ENCODE data around the gene CNTN3.

Gene CNTN3

DNA sequence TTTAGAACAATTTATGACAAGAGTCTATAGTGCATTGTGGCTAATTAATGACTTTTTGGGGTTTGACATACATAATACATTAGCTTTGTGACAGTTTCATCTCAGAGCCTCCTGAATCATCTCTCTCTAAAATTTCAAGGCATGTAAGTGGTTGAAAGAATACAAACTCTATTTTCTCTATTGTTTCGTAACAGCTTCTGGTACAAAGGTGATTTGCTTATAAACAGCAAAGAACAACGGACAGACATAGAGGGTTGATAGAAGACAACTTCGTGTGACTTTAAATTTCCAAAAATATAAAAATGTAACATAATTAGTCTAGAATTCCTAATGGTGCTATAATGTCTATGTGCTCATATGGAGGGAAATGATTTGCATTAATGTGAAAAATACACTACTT lies 21.3 kb downstream of the CNTN3 start:
- no peak for ATAC-seq
- TF ChIP-seq, protein P1, sequence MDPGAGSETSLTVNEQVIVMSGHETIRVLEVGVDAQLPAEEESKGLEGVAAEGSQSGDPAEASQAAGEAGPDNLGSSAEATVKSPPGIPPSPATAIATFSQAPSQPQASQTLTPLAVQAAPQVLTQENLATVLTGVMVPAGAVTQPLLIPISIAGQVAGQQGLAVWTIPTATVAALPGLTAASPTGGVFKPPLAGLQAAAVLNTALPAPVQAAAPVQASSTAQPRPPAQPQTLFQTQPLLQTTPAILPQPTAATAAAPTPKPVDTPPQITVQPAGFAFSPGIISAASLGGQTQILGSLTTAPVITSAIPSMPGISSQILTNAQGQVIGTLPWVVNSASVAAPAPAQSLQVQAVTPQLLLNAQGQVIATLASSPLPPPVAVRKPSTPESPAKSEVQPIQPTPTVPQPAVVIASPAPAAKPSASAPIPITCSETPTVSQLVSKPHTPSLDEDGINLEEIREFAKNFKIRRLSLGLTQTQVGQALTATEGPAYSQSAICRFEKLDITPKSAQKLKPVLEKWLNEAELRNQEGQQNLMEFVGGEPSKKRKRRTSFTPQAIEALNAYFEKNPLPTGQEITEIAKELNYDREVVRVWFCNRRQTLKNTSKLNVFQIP (CRISPR knock-in tag; IDR thresholded peaks at IDR 0.05; ENCODE audit: borderline replicate concordance, low read depth), result no peak
- no peak for TF ChIP-seq TCF4 (CRISPR knock-in tag; IDR thresholded peaks at IDR 0.05; ENCODE audit: borderline replicate concordance)
- no peak for TF ChIP-seq OSR1 (CRISPR knock-in tag; IDR thresholded peaks at IDR 0.05)
- no peak for TF ChIP-seq GLIS3 (CRISPR knock-in tag; IDR thresholded peaks at IDR 0.05)
- TF ChIP-seq, protein P2, sequence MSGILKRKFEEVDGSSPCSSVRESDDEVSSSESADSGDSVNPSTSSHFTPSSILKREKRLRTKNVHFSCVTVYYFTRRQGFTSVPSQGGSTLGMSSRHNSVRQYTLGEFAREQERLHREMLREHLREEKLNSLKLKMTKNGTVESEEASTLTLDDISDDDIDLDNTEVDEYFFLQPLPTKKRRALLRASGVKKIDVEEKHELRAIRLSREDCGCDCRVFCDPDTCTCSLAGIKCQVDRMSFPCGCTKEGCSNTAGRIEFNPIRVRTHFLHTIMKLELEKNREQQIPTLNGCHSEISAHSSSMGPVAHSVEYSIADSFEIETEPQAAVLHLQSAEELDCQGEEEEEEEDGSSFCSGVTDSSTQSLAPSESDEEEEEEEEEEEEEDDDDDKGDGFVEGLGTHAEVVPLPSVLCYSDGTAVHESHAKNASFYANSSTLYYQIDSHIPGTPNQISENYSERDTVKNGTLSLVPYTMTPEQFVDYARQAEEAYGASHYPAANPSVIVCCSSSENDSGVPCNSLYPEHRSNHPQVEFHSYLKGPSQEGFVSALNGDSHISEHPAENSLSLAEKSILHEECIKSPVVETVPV (CRISPR knock-in tag; IDR thresholded peaks at IDR 0.05), result no peak
- TF ChIP-seq ESRRG (CRISPR knock-in tag; IDR thresholded peaks at IDR 0.05), result no peak
- TF ChIP-seq ZFP3 (CRISPR knock-in tag; IDR thresholded peaks at IDR 0.05), result no peak
- no peak for TF ChIP-seq BACH2 (CRISPR knock-in tag; IDR thresholded peaks at IDR 0.05; ENCODE audit: borderline replicate concordance)
- TF ChIP-seq ISL1 (CRISPR knock-in tag; IDR thresholded peaks at IDR 0.05), result no peak

DNA sequence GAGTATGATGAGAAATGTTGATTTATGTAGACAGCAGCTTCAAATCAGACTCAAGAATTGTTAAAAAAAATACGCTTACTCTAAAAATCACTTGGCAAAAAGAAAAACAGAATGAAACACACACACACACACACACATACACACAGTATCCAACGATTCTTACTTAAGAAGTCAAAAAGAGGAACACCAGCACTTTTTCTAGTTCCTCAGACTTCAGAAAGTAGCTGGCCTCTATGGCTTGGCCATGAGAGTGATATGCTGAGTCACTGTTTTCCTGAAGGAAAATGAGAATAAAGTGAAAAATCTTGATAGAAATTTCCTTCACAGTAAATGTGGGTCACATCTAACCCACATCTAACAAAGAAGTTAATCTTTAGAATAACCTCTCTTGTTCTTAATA lies 22.1 kb downstream of the CNTN3 start:
- no peak for ATAC-seq
- TF ChIP-seq TOX (CRISPR knock-in tag; IDR thresholded peaks at IDR 0.05; ENCODE audit: borderline replicate concordance) (no peak), OSR1 (CRISPR knock-in tag; IDR thresholded peaks at IDR 0.05) (no peak), ZNF70 (CRISPR knock-in tag; IDR thresholded peaks at IDR 0.05) (no peak), ZFP30 (CRISPR knock-in tag; IDR thresholded peaks at IDR 0.05) (no peak), TCF4 (CRISPR knock-in tag; IDR thresholded peaks at IDR 0.05; ENCODE audit: borderline replicate concordance) (no peak), ZFP3 (CRISPR knock-in tag; IDR thresholded peaks at IDR 0.05) (no peak), GLIS3 (CRISPR knock-in tag; IDR thresholded peaks at IDR 0.05) (no peak), RARB (CRISPR knock-in tag; IDR thresholded peaks at IDR 0.05) (no peak), ZNF565 (CRISPR knock-in tag; conservative IDR thresholded peaks at IDR 0.05; ENCODE audit: low read depth) (no peak), ARNTL (CRISPR knock-in tag; IDR thresholded peaks at IDR 0.05; ENCODE audit: borderline replicate concordance, low read depth) (no peak), BACH2 (CRISPR knock-in tag; IDR thresholded peaks at IDR 0.05; ENCODE audit: borderline replicate concordance) (no peak), ESRRG (CRISPR knock-in tag; IDR thresholded peaks at IDR 0.05) (no peak), ZC3H10 (CRISPR knock-in tag; IDR thresholded peaks at IDR 0.05) (no peak)
- TF ChIP-seq, protein P3, sequence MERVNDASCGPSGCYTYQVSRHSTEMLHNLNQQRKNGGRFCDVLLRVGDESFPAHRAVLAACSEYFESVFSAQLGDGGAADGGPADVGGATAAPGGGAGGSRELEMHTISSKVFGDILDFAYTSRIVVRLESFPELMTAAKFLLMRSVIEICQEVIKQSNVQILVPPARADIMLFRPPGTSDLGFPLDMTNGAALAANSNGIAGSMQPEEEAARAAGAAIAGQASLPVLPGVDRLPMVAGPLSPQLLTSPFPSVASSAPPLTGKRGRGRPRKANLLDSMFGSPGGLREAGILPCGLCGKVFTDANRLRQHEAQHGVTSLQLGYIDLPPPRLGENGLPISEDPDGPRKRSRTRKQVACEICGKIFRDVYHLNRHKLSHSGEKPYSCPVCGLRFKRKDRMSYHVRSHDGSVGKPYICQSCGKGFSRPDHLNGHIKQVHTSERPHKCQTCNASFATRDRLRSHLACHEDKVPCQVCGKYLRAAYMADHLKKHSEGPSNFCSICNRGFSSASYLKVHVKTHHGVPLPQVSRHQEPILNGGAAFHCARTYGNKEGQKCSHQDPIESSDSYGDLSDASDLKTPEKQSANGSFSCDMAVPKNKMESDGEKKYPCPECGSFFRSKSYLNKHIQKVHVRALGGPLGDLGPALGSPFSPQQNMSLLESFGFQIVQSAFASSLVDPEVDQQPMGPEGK (CRISPR knock-in tag; IDR thresholded peaks at IDR 0.05; ENCODE audit: borderline replicate concordance), result no peak
- TF ChIP-seq, protein P2 (CRISPR knock-in tag; IDR thresholded peaks at IDR 0.05), result no peak
- TF ChIP-seq, protein P4, sequence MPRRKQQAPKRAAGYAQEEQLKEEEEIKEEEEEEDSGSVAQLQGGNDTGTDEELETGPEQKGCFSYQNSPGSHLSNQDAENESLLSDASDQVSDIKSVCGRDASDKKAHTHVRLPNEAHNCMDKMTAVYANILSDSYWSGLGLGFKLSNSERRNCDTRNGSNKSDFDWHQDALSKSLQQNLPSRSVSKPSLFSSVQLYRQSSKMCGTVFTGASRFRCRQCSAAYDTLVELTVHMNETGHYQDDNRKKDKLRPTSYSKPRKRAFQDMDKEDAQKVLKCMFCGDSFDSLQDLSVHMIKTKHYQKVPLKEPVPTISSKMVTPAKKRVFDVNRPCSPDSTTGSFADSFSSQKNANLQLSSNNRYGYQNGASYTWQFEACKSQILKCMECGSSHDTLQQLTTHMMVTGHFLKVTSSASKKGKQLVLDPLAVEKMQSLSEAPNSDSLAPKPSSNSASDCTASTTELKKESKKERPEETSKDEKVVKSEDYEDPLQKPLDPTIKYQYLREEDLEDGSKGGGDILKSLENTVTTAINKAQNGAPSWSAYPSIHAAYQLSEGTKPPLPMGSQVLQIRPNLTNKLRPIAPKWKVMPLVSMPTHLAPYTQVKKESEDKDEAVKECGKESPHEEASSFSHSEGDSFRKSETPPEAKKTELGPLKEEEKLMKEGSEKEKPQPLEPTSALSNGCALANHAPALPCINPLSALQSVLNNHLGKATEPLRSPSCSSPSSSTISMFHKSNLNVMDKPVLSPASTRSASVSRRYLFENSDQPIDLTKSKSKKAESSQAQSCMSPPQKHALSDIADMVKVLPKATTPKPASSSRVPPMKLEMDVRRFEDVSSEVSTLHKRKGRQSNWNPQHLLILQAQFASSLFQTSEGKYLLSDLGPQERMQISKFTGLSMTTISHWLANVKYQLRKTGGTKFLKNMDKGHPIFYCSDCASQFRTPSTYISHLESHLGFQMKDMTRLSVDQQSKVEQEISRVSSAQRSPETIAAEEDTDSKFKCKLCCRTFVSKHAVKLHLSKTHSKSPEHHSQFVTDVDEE (CRISPR knock-in tag; IDR thresholded peaks at IDR 0.05), result no peak
- TF ChIP-seq, protein P5, sequence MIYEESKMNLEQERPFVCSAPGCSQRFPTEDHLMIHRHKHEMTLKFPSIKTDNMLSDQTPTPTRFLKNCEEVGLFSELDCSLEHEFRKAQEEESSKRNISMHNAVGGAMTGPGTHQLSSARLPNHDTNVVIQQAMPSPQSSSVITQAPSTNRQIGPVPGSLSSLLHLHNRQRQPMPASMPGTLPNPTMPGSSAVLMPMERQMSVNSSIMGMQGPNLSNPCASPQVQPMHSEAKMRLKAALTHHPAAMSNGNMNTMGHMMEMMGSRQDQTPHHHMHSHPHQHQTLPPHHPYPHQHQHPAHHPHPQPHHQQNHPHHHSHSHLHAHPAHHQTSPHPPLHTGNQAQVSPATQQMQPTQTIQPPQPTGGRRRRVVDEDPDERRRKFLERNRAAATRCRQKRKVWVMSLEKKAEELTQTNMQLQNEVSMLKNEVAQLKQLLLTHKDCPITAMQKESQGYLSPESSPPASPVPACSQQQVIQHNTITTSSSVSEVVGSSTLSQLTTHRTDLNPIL (CRISPR knock-in tag; IDR thresholded peaks at IDR 0.05; ENCODE audit: low read depth), result no peak
- TF ChIP-seq, protein P1 (CRISPR knock-in tag; IDR thresholded peaks at IDR 0.05; ENCODE audit: borderline replicate concordance, low read depth), result no peak

All from SK-N-SH treated with all-trans-retinoic acid at 6 μM for 48 hours (cell line).